Muscle layer of colon (tissue), 2 donors: ENCODE measurements around the gene DST.
"Not testable (repeated sequence)": the region's sequence is repeated elsewhere in the genome, so short reads cannot be mapped to it uniquely, and the experiment has no call there.

Experiments
- H3K27ac ChIP-seq: one replicate; pipeline ENCODE4 v1.7.0; 2013; ENCODE audit warnings: low read depth, mild to moderate bottlenecking, low read length, moderate library complexity
- H3K27me3 ChIP-seq, 2 donors: one replicate each; pipeline ENCODE4 v1.7.0; 2013; ENCODE audit warnings: low read length in 2 of 2, mild to moderate bottlenecking in 2 of 2; ENCODE audit not compliant: insufficient read depth in 2 of 2, control insufficient read depth in 1 of 2
- H3K36me3 ChIP-seq: one replicate; pipeline ENCODE4 v1.7.0; 2013; ENCODE audit warnings: mild to moderate bottlenecking, low read length; ENCODE audit not compliant: insufficient read depth
- H3K4me1 ChIP-seq: one replicate; pipeline ENCODE4 v1.7.0; 2013; ENCODE audit warnings: mild to moderate bottlenecking, low read length; ENCODE audit not compliant: insufficient read depth
- H3K4me3 ChIP-seq, 2 donors: one replicate each; pipeline ENCODE4 v1.7.0; 2013; ENCODE audit warnings: low read length in 2 of 2, low read depth in 1 of 2, mild to moderate bottlenecking in 1 of 2, moderate library complexity in 1 of 2
- H3K9ac ChIP-seq: one replicate; pipeline ENCODE4 v1.7.0; 2013; ENCODE audit warnings: low read length
- H3K9me3 ChIP-seq: one replicate; pipeline ENCODE4 v1.7.0; 2013; ENCODE audit warnings: mild to moderate bottlenecking, low read length
- donor health status: abdominal sarcoma.
- donor health status: Adenocarcinoma of cecum.

The DST gene

DNA sequence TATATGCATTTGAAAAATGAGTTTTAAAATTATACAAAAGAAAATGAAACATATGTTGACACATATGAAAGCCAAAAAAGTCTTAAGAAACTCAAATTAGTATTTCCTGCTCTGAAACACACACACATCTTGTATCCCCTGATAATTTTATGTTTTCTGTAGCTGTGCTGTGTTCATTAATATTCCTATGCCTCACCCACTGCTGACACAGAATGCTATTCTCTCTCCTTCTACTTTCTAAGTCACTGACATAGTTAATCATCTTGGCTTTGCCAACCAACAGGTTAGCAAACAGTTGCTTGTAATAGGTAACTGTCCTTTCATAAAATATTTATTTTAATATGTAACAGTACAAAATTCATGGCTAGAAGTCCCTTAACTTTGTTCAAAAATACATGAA is 140.7 kb downstream of the DST start:
- Histone ChIP-seq H3K9ac (no peak overlapping the region), H3K36me3 (peaks cover 21% of the 10 kb centered on the region), H3K27ac (no peak overlapping the region), H3K27me3 (no peaks in the 10 kb centered on the region), H3K4me3 (no peak overlapping the region), H3K9me3 (no peaks in the 10 kb centered on the region), H3K4me1 (peaks cover 55% of the 10 kb centered on the region)

DNA sequence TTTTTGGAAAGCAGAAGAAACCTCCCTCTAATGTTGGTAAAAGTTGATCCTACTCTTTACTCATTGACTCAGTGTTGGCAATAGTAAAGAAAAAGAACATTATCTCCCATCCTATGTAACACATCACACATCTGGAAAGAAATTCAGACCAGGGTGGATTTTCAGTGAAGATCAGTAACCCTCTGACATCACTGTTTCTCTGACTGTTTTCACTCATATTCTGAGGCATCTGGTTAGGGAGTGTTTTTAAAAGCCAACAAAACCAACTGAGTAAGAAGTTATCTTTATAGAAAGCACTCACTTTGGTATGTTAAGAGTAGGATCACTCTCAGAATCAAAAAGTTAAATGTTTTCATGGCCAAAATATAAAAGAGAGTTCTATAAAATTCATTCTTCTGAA is 143.6 kb downstream of the DST start:
- H3K4me3 ChIP-seq, result no peak overlapping the region
- H3K27ac ChIP-seq, result no peak overlapping the region
- H3K4me1 ChIP-seq, result peaks cover 45% of the 10 kb centered on the region
- no peaks in the 10 kb centered on the region for H3K27me3 ChIP-seq
- peaks cover 10% of the 10 kb centered on the region for H3K36me3 ChIP-seq
- H3K9ac ChIP-seq, result no peak overlapping the region
- H3K9me3 ChIP-seq, result no peaks in the 10 kb centered on the region

DNA sequence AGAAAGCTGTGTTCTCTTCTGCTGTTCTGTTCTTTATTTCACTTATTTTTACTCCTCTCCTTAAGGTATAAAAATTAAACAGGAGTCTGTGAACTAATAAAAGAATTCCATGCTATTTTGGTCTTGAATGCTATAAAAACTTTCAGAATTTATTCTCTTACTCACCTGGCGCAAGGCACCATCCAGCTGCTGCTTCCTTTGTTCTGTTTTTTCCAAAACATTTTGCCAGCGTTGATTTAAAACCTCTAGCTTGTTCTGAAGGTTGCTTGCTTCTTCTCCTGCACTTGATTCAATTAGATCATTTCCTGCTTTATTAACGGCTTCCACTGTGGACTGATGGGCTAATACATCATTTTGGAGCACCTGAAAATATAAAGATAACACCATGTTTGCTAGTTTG is 145.0 kb downstream of the DST start:
- H3K27ac ChIP-seq, result peak overlapping the region; percentile 12
- H3K36me3 ChIP-seq, result peaks cover 6% of the 10 kb centered on the region
- no peak overlapping the region for H3K9ac ChIP-seq
- H3K4me3 ChIP-seq, result no peak overlapping the region
- H3K4me1 ChIP-seq, result peaks cover 51% of the 10 kb centered on the region
- H3K9me3 ChIP-seq, result no peaks in the 10 kb centered on the region
- H3K27me3 ChIP-seq, result no peaks in the 10 kb centered on the region

DNA sequence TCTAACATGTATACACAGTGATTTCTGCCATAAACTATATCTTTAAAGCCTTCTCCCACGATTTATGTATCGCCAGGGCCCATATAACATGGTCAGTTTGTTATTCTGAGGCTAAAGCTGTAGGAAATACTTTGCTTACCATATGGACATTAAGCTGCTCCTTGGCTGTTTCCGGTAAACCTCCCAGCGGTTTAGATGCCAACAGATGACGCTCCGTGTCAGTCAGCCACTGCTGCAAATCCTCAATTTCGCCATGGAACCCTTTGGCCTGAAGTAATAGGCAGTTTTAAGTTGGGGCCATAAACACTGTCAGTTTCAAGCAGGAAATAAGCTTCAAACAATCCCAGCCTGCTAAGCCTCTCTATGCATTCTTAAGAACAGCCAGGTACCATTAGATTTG is 145.4 kb downstream of the DST start:
- Histone ChIP-seq H3K27ac (peak overlapping the region; percentile 12), H3K4me1 (peaks cover 55% of the 10 kb centered on the region), H3K36me3 (peaks cover 10% of the 10 kb centered on the region), H3K9me3 (no peaks in the 10 kb centered on the region), H3K27me3 (no peaks in the 10 kb centered on the region), H3K9ac (no peak overlapping the region), H3K4me3 (no peak overlapping the region)

DNA sequence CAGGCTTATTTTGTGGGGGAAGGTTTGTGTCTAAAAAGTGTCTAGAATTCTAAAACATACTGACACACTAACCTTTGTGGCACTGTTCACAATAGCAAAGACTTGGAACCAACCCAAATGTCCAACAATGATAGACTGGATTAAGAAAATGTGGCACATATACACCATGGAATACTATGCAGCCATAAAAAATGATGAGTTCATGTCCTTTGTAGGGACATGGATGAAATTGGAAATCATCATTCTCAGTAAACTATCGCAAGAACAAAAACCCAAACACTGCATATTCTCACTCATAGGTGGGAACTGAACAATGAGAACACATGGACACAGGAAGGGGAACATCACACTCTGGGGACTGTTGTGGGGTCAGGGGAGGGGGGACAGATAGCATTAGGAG is 146.0 kb downstream of the DST start:
- H3K27ac ChIP-seq, H3K4me3 ChIP-seq: not testable (repeated sequence)
- peaks cover 16% of the 10 kb centered on the region for H3K36me3 ChIP-seq

DNA sequence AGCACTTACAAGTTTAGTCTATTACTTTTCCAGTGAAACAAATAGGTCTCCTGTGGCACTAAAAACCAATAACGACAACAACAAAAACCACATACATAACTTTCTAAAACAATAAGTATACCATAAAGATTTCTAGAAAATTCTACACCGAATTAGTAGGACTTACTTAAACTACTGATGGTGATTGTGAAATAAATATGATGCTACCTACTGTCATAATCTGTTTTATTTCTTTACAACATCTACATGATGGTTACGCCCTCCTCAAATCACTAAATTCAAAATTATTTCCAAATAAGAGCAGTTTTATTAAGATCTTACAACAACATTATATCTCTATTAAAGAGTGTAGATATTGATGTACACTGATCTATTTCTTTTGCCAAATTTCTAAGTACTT is 147.0 kb downstream of the DST start:
- Histone ChIP-seq H3K27ac (no peak overlapping the region), H3K36me3 (peaks cover 20% of the 10 kb centered on the region), H3K4me1 (peaks cover 63% of the 10 kb centered on the region), H3K9ac (no peak overlapping the region), H3K9me3 (no peaks in the 10 kb centered on the region), H3K4me3 (no peak overlapping the region), H3K27me3 (no peaks in the 10 kb centered on the region)

More for the DNA sequence above, 146.0 kb downstream of the DST start:
- not testable (repeated sequence) for H3K9ac ChIP-seq, H3K9me3 ChIP-seq, H3K27me3 ChIP-seq
- peaks cover 61% of the 10 kb centered on the region for H3K4me1 ChIP-seq

DNA sequence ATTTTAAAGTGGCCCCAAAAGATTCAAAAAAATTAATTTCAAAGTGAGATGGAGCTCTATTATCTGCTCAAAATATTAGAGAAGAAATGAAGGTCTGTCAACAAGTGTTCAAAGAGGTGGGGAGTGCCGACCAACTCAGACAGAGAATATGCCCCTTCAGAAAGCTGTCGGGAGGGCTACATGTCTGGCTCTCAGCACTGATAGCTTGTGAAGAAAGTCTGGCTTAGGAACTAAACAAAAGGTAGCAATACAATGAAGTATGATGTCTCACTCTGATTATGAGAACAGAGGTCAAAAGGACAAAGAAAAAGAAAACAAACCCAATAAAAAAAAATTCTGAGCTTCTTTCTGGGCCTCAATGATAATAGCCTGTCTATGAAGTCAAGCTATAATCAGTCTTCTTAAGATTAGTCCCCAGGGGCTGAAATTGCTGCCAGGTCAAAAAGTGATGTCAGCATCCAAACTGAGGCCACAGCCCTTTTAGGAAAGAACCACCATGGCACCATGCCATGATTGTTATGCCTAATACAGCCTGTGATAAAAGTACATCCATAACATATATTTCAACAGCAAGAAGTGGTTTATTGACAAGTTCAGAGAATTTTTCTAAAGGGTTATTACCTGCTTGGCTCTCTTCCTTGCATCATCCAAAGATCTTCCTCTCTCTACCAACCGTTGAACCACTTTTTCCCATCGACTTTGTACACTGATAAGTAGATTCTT is 150.9 kb downstream of the DST start:
- H3K9ac ChIP-seq, result no peak overlapping the region

DNA sequence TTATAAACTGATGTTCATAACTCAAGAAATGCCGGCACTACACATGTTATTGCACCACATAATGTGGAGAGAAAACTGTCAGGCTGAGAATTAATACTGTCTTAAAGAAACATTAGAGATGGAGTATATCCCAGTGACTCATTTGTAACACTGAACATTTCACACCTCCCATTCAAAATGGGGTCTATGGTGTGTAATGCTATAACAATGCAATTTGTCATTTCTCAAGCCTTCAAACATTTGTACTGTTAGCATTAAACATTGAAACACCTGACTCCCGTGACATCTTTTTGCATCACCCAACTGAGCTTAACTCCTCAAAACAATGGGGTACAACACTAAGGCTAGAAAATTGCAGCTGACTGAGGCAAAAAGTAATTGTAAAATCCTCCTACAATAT is 151.7 kb downstream of the DST start:
- Histone ChIP-seq H3K36me3 (peaks cover 46% of the 10 kb centered on the region), H3K4me3 (no peak overlapping the region), H3K9ac (no peak overlapping the region), H3K27ac (no peak overlapping the region), H3K4me1 (peaks cover 33% of the 10 kb centered on the region), H3K27me3 (no peaks in the 10 kb centered on the region), H3K9me3 (no peaks in the 10 kb centered on the region)

More for the DNA sequence above, 150.9 kb downstream of the DST start:
- Histone ChIP-seq H3K4me1 (peaks cover 33% of the 10 kb centered on the region), H3K4me3 (no peak overlapping the region), H3K36me3 (peaks cover 41% of the 10 kb centered on the region), H3K27me3 (no peaks in the 10 kb centered on the region), H3K27ac (peak overlapping the region; percentile 72), H3K9me3 (no peaks in the 10 kb centered on the region)

DNA sequence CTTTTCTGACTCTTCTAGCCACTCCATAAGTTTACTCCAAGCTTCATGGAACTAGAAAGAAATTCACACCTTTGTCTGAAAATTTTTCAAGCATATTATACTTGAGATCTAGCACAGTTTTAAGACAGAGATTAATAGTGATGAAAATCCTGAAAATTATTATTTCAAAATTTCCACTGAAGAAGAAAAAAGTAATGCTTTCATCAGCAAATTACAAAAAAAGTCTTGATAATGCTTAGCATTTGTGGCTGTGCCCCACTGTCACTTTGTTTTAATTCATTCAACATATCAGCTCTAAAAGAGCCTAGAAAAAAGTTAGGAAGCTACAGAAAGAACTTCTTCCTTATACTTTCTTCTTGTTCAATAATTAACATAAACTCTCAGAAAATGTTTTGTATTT is 153.1 kb downstream of the DST start:
- H3K4me3 ChIP-seq, result no peak overlapping the region
- no peak overlapping the region for H3K9ac ChIP-seq
- peaks cover 37% of the 10 kb centered on the region for H3K4me1 ChIP-seq
- no peak overlapping the region for H3K27ac ChIP-seq
- peaks cover 53% of the 10 kb centered on the region for H3K36me3 ChIP-seq
- H3K27me3 ChIP-seq, result no peaks in the 10 kb centered on the region
- no peaks in the 10 kb centered on the region for H3K9me3 ChIP-seq

DNA sequence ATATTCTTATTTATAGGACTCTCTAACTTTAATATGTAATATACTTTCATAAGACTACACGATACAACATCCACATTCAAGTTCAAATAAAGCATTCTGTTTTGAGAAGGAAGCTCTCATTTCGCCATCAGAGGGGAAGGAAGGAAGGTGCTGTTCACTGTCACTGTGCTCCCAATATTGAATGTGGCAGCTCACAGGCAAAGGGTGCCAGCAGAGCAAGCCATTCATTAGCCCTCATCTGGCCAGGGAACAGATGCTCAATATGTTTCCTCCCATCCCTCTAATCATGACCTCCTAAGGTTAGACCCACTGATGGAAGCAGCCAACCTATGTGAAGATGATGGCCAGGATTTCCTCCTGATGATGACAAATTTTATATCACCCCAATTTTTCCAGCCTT is 154.4 kb downstream of the DST start:
- no peak overlapping the region for H3K4me3 ChIP-seq
- no peaks in the 10 kb centered on the region for H3K27me3 ChIP-seq
- peaks cover 53% of the 10 kb centered on the region for H3K36me3 ChIP-seq
- H3K4me1 ChIP-seq, result peaks cover 37% of the 10 kb centered on the region
- H3K9me3 ChIP-seq, result no peaks in the 10 kb centered on the region
- H3K9ac ChIP-seq, result no peak overlapping the region
- H3K27ac ChIP-seq, result no peak overlapping the region

DNA sequence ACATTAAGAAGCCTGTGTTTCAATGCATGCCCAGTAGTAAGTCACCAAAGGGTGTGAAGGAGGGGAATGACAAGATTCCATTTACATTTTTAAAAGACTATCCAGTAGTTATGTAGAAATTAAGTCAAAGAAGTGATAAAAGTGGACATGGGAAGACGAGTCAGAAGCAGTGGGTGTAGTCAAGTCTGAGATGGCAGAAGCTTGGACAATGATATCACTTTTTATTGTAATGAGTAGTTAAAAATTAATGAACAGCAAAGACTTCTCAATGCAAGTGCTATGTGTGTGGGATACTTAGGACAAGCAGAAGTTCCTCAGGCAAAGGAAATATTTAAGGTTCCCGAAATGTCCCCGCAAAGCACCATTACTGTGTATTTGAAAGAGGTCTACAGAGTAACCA is 156.0 kb downstream of the DST start:
- Histone ChIP-seq H3K4me3 (no peak overlapping the region), H3K27ac (no peak overlapping the region), H3K27me3 (no peaks in the 10 kb centered on the region), H3K9ac (no peak overlapping the region), H3K4me1 (peaks cover 28% of the 10 kb centered on the region), H3K36me3 (peaks cover 48% of the 10 kb centered on the region), H3K9me3 (no peaks in the 10 kb centered on the region)

DNA sequence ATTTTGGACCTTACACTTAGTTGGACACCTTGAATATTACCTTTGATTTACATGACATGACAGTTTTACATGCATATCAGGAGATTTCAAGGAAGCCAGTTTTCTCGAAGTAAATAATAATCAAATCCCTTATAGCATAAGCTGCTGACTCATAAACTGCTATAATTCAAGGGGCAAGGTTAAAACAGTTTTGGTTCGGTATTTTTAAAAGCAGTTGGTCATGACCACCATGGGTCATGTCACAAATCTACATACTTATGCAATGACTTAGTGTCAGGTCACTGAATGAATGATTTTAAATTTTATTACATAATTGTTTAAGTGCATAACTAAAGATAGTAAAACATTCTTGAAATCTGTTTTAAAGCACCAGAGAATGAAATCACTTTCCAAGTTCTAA is 158.0 kb downstream of the DST start:
- H3K4me1 ChIP-seq, result peaks cover 29% of the 10 kb centered on the region
- H3K36me3 ChIP-seq, result peaks cover 57% of the 10 kb centered on the region
- no peak overlapping the region for H3K9ac ChIP-seq
- H3K27ac ChIP-seq, result peak overlapping the region; percentile 3
- H3K9me3 ChIP-seq, result no peaks in the 10 kb centered on the region
- no peak overlapping the region for H3K4me3 ChIP-seq
- no peaks in the 10 kb centered on the region for H3K27me3 ChIP-seq
